ENCODE measurements around the gene WASF2. TPM values are rescaled to one million over a fixed set of nuclear protein-coding genes. Genes with fewer than 3 reads are reported as not detected.

Gene WASF2
- total and polyA plus RNA-seq, 2 of the 8 experiments (the other 6 are each of a cell fraction or from before 2014, with no cell fraction given): 32.1 to 86.6 TPM

GRCh38 chr1:27492796-27493195, 2.8 kb upstream of the WASF2 start:
- Histone ChIP-seq H3K27me3 (replicated peaks in 1 of 4; ENCODE audit: control insufficient read depth in 3 of 4, extremely low read depth in 1 of 4, insufficient read depth in 3 of 4, low read length in 3 of 4) (no peaks in the 10 kb centered on the region), H2BK5ac (ENCODE audit: low read depth, low read length) (no peak overlapping the region), H3K79me1 (ENCODE audit: low read depth, low read length) (peaks cover 4% of the 10 kb centered on the region; the same call in 1 of the 2 replicates), H3K9me3 (ENCODE audit: insufficient read depth in 2 of 2, low read depth in 1 of 2, low read length in 1 of 2) (no peaks in the 10 kb centered on the region), H4K20me1 (replicated peaks in 1 of 2; ENCODE audit: control insufficient read depth in 1 of 2, insufficient read depth in 2 of 2, low read length in 2 of 2) (no peaks in the 10 kb centered on the region), H3K23me2 (ENCODE audit: low read depth, low read length) (peaks cover 8% of the 10 kb centered on the region), H3K27ac (ENCODE audit: low read depth, low read length) (no peak overlapping the region), H3K9ac (replicated peaks in 1 of 4; ENCODE audit: extremely low read depth in 1 of 4, low read depth in 3 of 4, low read length in 3 of 4) (no peak overlapping the region), H2BK15ac (ENCODE audit: low read length) (no peak overlapping the region), H2AK5ac (ENCODE audit: low read depth, low read length) (no peak overlapping the region), H3K36me3 (ENCODE audit: control insufficient read depth in 2 of 4, insufficient read depth in 4 of 4, low read length in 3 of 4) (no peaks in the 10 kb centered on the region), H3K4ac (replicated peaks; ENCODE audit: insufficient read length, low read depth, low read length) (no peak overlapping the region), H3K56ac (replicated peaks; ENCODE audit: insufficient read length, low read depth, low read length) (no peak overlapping the region), H4K91ac (replicated peaks; ENCODE audit: insufficient read length, low read length) (no peak overlapping the region), H3K4me3 (ENCODE audit: extremely low read depth in 1 of 4, insufficient read depth in 2 of 4, low read depth in 3 of 4, low read length in 4 of 4) (no peak overlapping the region), H2BK120ac (replicated peaks; ENCODE audit: low read depth, low read length) (no peak overlapping the region), H2AFZ (ENCODE audit: low read length) (no peak overlapping the region), H4K8ac (ENCODE audit: extremely low read depth, insufficient read depth, low read length) (no peak overlapping the region), H2BK12ac (ENCODE audit: low read depth, low read length) (no peak overlapping the region), H3K23ac (ENCODE audit: insufficient read length) (no peak overlapping the region), H3K4me2 (ENCODE audit: insufficient read depth in 1 of 2, low read depth in 2 of 2, low read length in 2 of 2) (no peak overlapping the region), H2BK20ac (ENCODE audit: low read length) (no peak overlapping the region), H4K5ac (ENCODE audit: insufficient read length, low read depth, low read length) (no peak overlapping the region), H3K79me2 (ENCODE audit: control insufficient read depth in 1 of 2, insufficient read depth in 2 of 2, low read length in 2 of 2) (peaks cover 0 to 20% of the 10 kb centered on the region in 2 experiments; a peak in 3 of 4 replicates), H3K4me1 (replicated peaks in 1 of 4; ENCODE audit: control insufficient read depth in 3 of 4, insufficient read depth in 4 of 4, low read length in 3 of 4) (peaks cover 3 to 19% (median 13%) of the 10 kb centered on the region in 4 experiments; a peak in 6 of 7 replicates), H3K18ac (ENCODE audit: extremely low read depth, low read length) (no peak overlapping the region), H3K14ac (ENCODE audit: insufficient read length) (no peak overlapping the region)
- 96% methylated on average over 2 of the region's 3 CpGs; no CpG with 5 or more reads in 1 of the 2 experiments for WGBS, 2 experiments (ENCODE audit: extremely low coverage in 1 of 2, insufficient coverage in 1 of 2, insufficient read length in 1 of 2, insufficient replicate concordance in 2 of 2, low coverage in 1 of 2, low lambda C conversion rate in 2 of 2, missing lambda C conversion rate in 1 of 2)
- CTCF ChIA-PET (ENCODE audit: partially characterized antibody): interaction anchor here (0.6 to 2.2 kb wide), 14 partner anchors 9 to 193 kb away, joined by 3 to 8 read pairs (median 3); no protein-coding TSS in a partner anchor
- FAIRE-seq (no peak), DNase-seq (ENCODE audit: low read depth in 1 of 2, low spot score in 2 of 2) (no peak)
- POLR2A ChIA-PET (ENCODE audit: partially characterized antibody): interaction anchor here (1.2 kb wide), 1 partner anchor 71 kb away, joined by 4 read pairs; no protein-coding TSS in a partner anchor
- TF ChIP-seq TAF7 (optimal IDR thresholded peaks at IDR 0.05; ENCODE audit: borderline replicate concordance, low read depth, low read length) (no peak), EZH2 (IDR thresholded peaks at IDR 0.05; ENCODE audit: low read depth, low read length, severe bottlenecking) (no peak), BRCA1 (IDR thresholded peaks at IDR 0.05; ENCODE audit: low read depth, low read length) (no peak), E2F6 (IDR thresholded peaks at IDR 0.05) (no peak), SP4 (IDR thresholded peaks at IDR 0.05; ENCODE audit: low read length) (no peak), CREB1 (IDR thresholded peaks at IDR 0.05) (no peak), TBP (IDR thresholded peaks at IDR 0.05; ENCODE audit: low read depth, low read length) (no peak), CBX5 (IDR thresholded peaks at IDR 0.05; ENCODE audit: low read depth, low read length) (no peak), FOSL1 (IDR thresholded peaks at IDR 0.05; ENCODE audit: insufficient read depth, low read depth, low read length) (no peak), ATF2 (IDR thresholded peaks at IDR 0.05; ENCODE audit: low read length) (no peak), BACH1 (IDR thresholded peaks at IDR 0.05; ENCODE audit: low read length) (no peak), RAD21 (IDR thresholded peaks at IDR 0.05 in 1 of 2, conservative IDR thresholded peaks at IDR 0.05 in 1 of 2; ENCODE audit: low read depth in 2 of 2, low read length in 2 of 2) (no peak)

All from H1 (cell line).